HG02852 (cell line): ENCODE results near the gene BIRC5.

Source experiments
- ATAC-seq: cut with Tn5 transposase; IDR thresholded peaks from one replicate; pipeline ENCODE4 v1.9.1; 2021; ENCODE audit warnings: mild to moderate bottlenecking, moderate library complexity; ENCODE audit not compliant: unreplicated experiment

BIRC5 gene

DNA sequence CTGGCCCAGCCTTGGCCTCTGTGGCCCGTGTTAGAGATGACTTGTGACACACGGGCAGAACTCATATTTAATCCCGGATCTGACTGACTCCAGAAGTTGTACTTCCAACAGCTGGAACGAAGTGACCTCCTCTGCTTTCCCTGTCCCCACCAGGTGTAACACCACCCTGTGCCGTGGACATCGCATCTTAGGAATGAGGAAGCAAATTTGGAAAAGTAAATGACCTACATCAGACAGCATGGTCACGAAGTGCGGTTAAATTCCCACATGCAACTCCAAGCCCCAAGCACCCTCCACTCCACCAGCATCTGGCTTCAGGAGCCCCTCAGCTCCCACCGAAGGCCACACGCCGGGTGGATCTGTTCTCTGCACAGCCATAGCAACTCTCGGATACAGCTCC, 30.1 kb upstream of the BIRC5 start:
- no peak for ATAC-seq

DNA sequence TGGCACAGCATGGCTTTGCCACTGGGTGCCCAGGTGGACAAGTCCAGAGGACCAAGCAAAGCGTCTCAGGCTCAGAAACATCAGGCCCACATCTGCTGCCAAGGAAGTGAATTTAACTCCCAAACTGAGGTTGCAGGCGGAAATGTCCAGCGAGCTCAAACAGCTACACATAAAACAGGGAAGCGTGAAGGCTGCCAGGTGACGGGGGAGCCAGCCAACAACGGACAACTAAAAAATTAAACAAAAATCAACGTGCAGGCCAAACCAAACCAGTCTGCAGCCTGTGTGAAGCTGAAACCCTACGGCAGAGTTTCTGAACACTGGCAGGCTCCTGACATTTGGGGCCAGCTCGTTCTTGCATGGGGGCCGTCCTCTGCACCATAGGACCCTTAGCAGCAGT, 29.7 kb upstream of the BIRC5 start:
- ATAC-seq = no peak

DNA sequence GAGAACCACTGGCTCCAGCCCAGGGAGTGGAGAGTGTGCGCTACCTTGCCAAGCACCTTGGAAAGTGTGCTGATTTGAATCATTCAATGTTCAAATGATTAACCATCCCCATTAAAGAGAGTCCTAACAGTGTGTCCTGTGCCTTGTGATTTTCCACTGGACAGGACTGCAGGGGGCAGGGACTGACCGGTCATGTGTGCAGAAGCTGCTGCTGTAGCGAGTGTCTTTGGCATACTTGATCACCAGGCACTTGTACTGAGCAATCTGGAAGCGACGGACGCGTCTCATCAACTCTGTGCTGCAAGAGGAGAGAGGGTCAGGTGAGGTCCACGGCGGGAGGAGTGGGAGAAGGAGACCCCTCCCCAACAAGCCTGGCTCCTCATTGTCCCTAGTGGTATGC, 29.2 kb upstream of the BIRC5 start:
- no peak for ATAC-seq

DNA sequence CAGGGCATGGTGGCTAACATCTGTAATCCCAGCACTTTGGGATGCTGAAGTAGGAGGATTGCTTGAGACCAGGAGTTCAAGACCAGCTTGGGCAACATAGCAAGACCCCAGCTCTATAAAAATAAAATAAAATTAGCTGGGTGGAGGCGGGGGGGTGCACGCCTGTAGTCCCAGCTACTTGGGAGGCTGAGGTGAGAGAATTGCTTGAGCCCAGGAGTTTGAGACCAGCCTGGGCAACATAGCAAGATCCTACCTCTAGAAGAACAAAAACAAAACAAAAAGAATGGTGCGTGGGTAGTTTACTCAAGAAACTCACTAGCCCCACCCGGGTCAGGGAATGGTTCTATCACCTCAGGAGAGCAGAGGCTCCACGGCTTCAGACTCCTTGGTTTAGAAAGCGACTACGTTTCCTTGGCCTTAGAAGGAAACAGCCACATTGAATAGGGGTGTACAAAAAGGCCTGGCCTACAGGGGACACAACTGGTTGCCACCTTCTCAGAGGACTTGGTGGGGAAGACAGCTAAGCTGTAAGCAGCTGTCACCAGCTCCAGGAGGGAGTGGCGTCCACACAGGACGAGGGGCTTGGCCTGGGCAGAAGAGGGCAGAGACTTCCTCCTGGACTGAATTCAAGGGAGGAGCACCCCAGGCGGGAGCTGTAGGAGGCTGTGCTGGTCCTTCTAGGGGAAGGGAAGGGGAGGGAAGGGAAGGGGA, 27.9 kb upstream of the BIRC5 start:
- ATAC-seq = no peak

DNA sequence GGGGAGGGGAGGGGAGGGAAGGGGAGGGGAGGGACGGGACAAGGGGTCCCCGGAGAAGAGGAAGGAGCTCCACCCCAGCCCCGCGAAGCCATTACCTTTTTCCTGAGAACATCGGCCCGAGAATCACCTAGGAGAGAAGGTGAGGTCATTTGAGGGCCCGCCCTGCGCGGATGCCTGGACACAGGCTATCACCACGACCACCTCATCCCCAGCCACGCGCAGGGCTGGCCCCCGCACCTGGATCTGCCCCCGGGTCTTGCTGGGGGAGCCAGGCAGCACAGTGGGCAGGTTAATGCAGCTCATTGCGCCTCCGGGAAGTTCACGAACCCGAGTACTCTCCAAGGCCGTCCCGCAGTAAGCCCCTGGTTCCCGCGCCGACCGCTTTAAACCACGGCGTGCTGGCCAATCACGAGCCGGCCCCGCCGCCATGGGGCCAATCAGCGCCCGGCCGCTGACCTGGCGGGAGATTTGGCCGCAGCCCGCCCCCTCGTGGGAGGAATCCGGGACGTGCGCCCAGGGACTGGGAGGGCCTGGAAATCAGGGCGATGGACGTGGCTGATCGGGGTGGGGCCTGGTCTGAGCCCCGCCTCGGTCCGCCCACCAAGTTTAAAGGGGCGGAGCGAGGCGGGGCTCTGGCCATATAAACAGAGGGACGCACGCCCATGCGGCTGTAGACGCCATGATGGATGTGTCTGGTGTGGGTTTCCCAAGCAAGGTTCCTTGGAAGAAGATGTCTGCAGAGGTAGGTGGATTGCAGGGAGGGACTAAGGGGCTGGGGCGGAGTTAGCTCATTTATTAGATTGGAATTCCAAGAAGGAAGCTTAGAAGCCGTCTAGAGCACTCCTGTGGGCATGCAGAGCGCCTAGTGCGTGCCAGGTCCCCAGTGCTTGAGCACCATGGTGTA, 27.1 kb upstream of the BIRC5 start, which contains the start of the genes AFMID and TK1:
Gene AFMID (plus strand): TSS at position 671 of the 904 bp plus-strand sequence. CDS start 9 bp downstream, at position 680.
Gene TK1 (minus strand): TSS at position 361 of the 904 bp plus-strand sequence. CDS start 58 bp downstream, at position 303.
- peak; percentile 88 for ATAC-seq

DNA sequence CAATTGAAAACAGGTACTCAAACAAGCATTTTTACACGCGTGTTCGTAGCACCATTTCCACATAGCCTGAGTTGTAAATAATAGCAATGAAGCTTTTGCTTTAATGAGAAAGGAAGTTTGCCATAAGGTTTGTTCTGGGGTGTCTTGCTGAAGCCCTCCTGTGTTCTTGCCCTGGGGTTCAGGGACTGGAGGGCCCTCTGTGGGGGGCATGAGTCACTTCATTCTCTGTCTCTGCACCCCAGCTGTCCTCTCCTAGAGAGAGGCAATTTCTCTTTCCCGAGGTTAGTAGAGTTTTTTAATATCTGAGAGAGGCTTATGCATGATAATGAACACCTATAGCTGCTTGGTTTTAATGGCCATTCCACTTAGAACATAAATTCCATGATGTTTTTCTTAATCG, 17.3 kb upstream of the BIRC5 start:
- no peak for ATAC-seq

- no peak for ATAC-seq
Measured at GRCh38 chr17:78197147-78197832, 16.8 kb upstream of the BIRC5 start.

- ATAC-seq = no peak
Measured at GRCh38 chr17:78200451-78200850, 13.6 kb upstream of the BIRC5 start.

DNA sequence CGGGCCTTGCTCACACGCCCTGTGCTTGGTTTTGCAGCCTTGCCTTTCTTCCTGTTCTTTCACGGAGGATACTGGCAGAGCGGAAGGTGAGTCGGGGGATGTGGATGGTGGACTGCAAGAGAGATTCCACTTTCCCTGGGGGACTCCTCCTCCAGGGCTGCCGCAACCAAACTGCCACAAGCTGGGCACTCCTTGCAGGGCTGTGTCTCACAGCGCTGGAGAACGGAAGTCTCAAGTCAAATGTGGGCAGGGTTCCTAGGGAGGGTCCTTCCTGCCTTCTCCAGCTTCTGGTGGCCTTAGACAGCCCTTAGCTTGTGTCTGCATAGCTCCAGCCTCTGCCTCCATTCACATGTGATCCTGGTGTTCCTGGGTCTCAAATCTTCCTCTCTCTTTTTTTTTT, 11.4 kb upstream of the BIRC5 start:
- ATAC-seq = no peak

DNA sequence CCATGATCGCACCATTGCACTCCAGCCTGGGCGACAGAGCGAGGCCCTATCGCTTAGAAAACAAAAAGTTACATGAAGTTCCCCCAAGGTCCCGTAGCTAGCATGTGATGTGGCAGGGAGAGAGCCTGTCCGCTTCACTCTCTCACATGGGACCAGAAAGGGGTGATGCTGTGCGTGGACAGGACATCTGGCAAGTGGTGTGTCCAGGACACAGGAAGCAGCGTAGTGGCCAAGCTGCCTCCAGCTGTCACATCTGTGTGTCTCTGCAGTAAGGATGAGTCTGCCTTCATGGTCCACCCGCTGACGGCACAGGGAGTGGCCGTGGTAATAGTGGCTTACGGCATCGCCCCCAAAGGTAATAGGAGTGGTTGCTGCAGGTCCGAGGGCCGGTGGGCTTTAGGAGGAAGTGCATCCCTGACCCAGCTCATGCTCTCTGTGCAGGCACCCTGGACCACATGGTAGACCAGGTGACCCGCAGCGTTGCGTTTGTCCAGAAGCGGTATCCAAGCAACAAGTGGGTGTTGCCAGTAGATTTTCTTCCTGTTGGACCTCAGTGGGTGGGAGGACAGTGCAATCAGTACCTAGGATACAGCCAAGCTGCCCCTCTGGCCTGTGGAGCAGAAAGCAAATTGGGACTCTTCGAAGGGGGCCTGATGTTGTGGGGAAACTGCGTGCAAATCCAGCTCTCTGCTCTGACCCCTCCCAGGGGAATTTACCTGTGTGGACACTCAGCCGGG, 9.5 kb upstream of the BIRC5 start:
- no peak for ATAC-seq

- ATAC-seq = no peak
Measured at GRCh38 chr17:78205124-78205775, 8.8 kb upstream of the BIRC5 start.

GRCh38 chr17:78206298-78206697, 7.8 kb upstream of the BIRC5 start:
- ATAC-seq = no peak

DNA sequence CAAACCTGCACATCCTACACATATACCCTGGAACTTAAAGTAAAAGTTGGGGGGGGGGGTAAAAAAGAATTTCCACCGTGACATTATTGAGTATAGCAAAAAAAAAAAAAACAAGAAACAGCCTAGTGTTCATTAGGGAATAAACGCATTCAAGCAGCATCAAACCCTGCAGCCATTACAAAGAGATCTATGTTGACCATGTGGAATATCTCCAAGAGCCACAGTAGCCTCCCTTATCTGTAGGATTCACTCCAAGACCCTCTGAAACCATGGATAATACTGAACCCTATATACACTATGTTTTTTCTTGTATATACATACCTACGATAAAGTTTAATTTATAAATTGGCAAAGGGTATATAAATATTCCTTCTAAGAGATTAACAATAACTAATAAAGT, 5.6 kb upstream of the BIRC5 start:
- no peak for ATAC-seq

GRCh38 chr17:78210111-78210510, 3.9 kb upstream of the BIRC5 start:
- ATAC-seq = no peak

- ATAC-seq = no peak
Measured at GRCh38 chr17:78211032-78211431, 3.0 kb upstream of the BIRC5 start.

DNA sequence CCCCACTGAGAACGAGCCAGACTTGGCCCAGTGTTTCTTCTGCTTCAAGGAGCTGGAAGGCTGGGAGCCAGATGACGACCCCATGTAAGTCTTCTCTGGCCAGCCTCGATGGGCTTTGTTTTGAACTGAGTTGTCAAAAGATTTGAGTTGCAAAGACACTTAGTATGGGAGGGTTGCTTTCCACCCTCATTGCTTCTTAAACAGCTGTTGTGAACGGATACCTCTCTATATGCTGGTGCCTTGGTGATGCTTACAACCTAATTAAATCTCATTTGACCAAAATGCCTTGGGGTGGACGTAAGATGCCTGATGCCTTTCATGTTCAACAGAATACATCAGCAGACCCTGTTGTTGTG, 631 bp downstream of the BIRC5 start:
- no peak for ATAC-seq

DNA sequence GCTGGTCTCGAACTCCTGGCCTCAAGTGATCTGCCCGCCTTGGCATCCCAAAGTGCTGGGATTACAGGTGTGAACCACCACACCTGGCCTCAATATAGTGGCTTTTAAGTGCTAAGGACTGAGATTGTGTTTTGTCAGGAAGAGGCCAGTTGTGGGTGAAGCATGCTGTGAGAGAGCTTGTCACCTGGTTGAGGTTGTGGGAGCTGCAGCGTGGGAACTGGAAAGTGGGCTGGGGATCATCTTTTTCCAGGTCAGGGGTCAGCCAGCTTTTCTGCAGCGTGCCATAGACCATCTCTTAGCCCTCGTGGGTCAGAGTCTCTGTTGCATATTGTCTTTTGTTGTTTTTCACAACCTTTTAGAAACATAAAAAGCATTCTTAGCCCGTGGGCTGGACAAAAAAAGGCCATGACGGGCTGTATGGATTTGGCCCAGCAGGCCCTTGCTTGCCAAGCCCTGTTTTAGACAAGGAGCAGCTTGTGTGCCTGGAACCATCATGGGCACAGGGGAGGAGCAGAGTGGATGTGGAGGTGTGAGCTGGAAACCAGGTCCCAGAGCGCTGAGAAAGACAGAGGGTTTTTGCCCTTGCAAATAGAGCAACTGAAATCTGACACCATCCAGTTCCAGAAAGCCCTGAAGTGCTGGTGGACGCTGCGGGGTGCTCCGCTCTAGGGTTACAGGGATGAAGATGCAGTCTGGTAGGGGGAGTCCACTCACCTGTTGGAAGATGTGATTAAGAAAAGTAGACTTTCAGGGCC, 5.5 kb downstream of the BIRC5 start:
- ATAC-seq = no peak

- ATAC-seq = no peak
Measured at GRCh38 chr17:78223061-78223460, 9.0 kb downstream of the BIRC5 start.

DNA sequence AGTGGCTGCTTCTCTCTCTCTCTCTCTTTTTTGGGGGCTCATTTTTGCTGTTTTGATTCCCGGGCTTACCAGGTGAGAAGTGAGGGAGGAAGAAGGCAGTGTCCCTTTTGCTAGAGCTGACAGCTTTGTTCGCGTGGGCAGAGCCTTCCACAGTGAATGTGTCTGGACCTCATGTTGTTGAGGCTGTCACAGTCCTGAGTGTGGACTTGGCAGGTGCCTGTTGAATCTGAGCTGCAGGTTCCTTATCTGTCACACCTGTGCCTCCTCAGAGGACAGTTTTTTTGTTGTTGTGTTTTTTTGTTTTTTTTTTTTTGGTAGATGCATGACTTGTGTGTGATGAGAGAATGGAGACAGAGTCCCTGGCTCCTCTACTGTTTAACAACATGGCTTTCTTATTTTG, 9.7 kb downstream of the BIRC5 start:
- no peak for ATAC-seq
